CD14-positive monocyte (primary cell): ENCODE measurements around the gene PDS5B. TPM values are rescaled to one million over a fixed set of nuclear protein-coding genes. Genes with fewer than 3 reads are reported as not detected.
A peak's percentile ranks its signal among the peaks of the same experiment; 100 is the strongest.

Experiments used
- DNase-seq, 3 donors: peaks; one replicate each; pipeline ENCODE4 v3.0.0-alpha.2; 2011 to 2022
- H2AFZ ChIP-seq: 2 replicates; pipeline ENCODE4 v1.6.0; 2012; ENCODE audit warnings: mild to moderate bottlenecking, low read depth, low read length, inconsistent platforms; ENCODE audit not compliant: insufficient read depth, poor library complexity, severe bottlenecking
- H3K27ac ChIP-seq, 2 donors: 1 replicate in 1 of 2; 2 replicates in 1 of 2; pipeline ENCODE4 v1.5.1; 2012 to 2013; ENCODE audit warnings: low read length in 2 of 2, control low read depth in 1 of 2, inconsistent platforms in 1 of 2, low read depth in 1 of 2, mild to moderate bottlenecking in 1 of 2
- H3K27me3 ChIP-seq, 2 donors: one replicate each; pipeline versions ENCODE4 v1.6.0 to v1.6.1; 2011 to 2013; ENCODE audit warnings: low read length in 2 of 2; ENCODE audit not compliant: control insufficient read depth in 2 of 2, insufficient read depth in 2 of 2
- H3K36me3 ChIP-seq, 2 donors: replicated peaks in 1 of 2; 1 replicate in 1 of 2; 2 replicates in 1 of 2; pipeline versions ENCODE4 v1.5.1 to v1.6.1; 2012 to 2013; ENCODE audit warnings: low read length in 2 of 2, control low read depth in 1 of 2, inconsistent platforms in 1 of 2, mild to moderate bottlenecking in 1 of 2; ENCODE audit not compliant: insufficient read depth in 2 of 2, control insufficient read depth in 1 of 2
- H3K4me1 ChIP-seq, 2 donors: 1 replicate in 1 of 2; 2 replicates in 1 of 2; pipeline versions ENCODE4 v1.5.1 to v1.6.1; 2012 to 2013; ENCODE audit warnings: low read length in 2 of 2, control low read depth in 1 of 2, inconsistent platforms in 1 of 2, mild to moderate bottlenecking in 1 of 2, moderate library complexity in 1 of 2; ENCODE audit not compliant: insufficient read depth in 2 of 2, control insufficient read depth in 1 of 2
- H3K4me2 ChIP-seq: replicated peaks from 2 replicates; pipeline ENCODE3; 2012; ENCODE audit warnings: low read length, moderate library complexity, mild to moderate bottlenecking; ENCODE audit not compliant: poor library complexity, severe bottlenecking; ENCODE audit errors: extremely low read depth
- H3K4me3 ChIP-seq, 3 experiments: fragments of 200-600 bp in 1 of 3; sonication (generic) in 1 of 3; replicated peaks in 1 of 3; 1 replicate in 2 of 3; 2 replicates in 1 of 3; pipeline ENCODE4 v1.5.1; 2011 to 2013; ENCODE audit warnings: low read length in 3 of 3, mild to moderate bottlenecking in 3 of 3, control low read depth in 2 of 3, low read depth in 2 of 3, inconsistent platforms in 1 of 3, moderate library complexity in 1 of 3
- H3K79me2 ChIP-seq: 2 replicates; pipeline ENCODE4 v1.6.0; 2012; ENCODE audit warnings: mild to moderate bottlenecking, control low read depth, inconsistent platforms, low read length, moderate library complexity; ENCODE audit not compliant: insufficient read depth
- H3K9ac ChIP-seq: 2 replicates; pipeline ENCODE4 v1.6.0; 2017; ENCODE audit warnings: low read length, mild to moderate bottlenecking; ENCODE audit not compliant: insufficient read depth, poor library complexity, severe bottlenecking
- H3K9me3 ChIP-seq, 2 donors: replicated peaks in 1 of 2; 1 replicate in 1 of 2; 2 replicates in 1 of 2; pipeline versions ENCODE4 v1.5.1 to v1.6.1; 2012 to 2013; ENCODE audit warnings: low read length in 2 of 2, control low read depth in 1 of 2; ENCODE audit not compliant: control insufficient read depth in 1 of 2, insufficient read depth in 1 of 2
- H4K20me1 ChIP-seq: 2 replicates; pipeline ENCODE4 v1.6.0; 2012; ENCODE audit warnings: mild to moderate bottlenecking, low read length, control low read depth, moderate library complexity; ENCODE audit not compliant: insufficient read depth
- H3K27ac Mint-ChIP-seq, 7 donors: one replicate each; pipeline ENCODE4 v1.8.0; 2020; ENCODE audit warnings: mild to moderate bottlenecking in 7 of 7, mixed read lengths in 7 of 7, moderate library complexity in 6 of 7, inconsistent platforms in 2 of 7
- H3K27me3 Mint-ChIP-seq, 3 donors: one replicate each; pipeline ENCODE4 v1.8.0; 2021 to 2022; ENCODE audit warnings: low read depth in 3 of 3, mild to moderate bottlenecking in 3 of 3, mixed read lengths in 3 of 3, moderate library complexity in 3 of 3, inconsistent platforms in 1 of 3
- H3K36me3 Mint-ChIP-seq, 2 donors: one replicate each; pipeline ENCODE4 v1.8.0; 2020; ENCODE audit warnings: mixed read lengths in 2 of 2, inconsistent platforms in 1 of 2, mild to moderate bottlenecking in 1 of 2
- H3K4me1 Mint-ChIP-seq: one replicate; pipeline ENCODE4 v1.8.0; 2020; ENCODE audit warnings: mild to moderate bottlenecking, mixed read lengths
- H3K4me3 Mint-ChIP-seq, 2 donors: one replicate each; pipeline ENCODE4 v1.8.0; 2020; ENCODE audit warnings: mild to moderate bottlenecking in 2 of 2, mixed read lengths in 2 of 2, moderate library complexity in 1 of 2
- H3K9me3 Mint-ChIP-seq, 7 donors: one replicate each; pipeline ENCODE4 v1.8.0; 2020 to 2022; ENCODE audit warnings: mixed read lengths in 7 of 7, mild to moderate bottlenecking in 6 of 7, moderate library complexity in 6 of 7, inconsistent platforms in 2 of 7
- CTCF ChIP-seq: fragments of 200-600 bp; IDR thresholded peaks from one replicate; pipeline ENCODE4 v1.8.0; 2022; ENCODE audit warnings: antibody characterized with exemption, mild to moderate bottlenecking
- WGBS: methylation state at CpG from one replicate; pipeline ENCODE4 v1.1.5; 2013; ENCODE audit warnings: missing lambda C conversion rate; ENCODE audit not compliant: insufficient coverage; 5-methylcytosine and 5-hydroxymethylcytosine counted together
- intact Hi-C, 2 donors: fragments of 100-400 bp; cut with micrococcal nuclease; formaldehyde crosslinking; loops; one replicate each; pipeline versions ENCODE4 v1.15.0 to v1.15.1; 2023
- polyA plus RNA-seq, 3 donors: library from polyadenylated mRNA; depleted of rRNA in 1 of 3; unstranded in 2 of 3; stranded (reverse) in 1 of 3; fragments of 300-500 nt in 2 of 3; fragments of >200 nt in 1 of 3; fragmentation: Illumina TruSeq in 2 of 3; gene quantifications; 1 replicate in 2 of 3; 2 replicates in 1 of 3; pipeline ENCODE4 v1.2.3, GENCODE V29; 2012 to 2021

The PDS5B gene
- polyA plus RNA-seq, 3 donors, result 9.0 to 33.0 (median 21.0) TPM

DNA sequence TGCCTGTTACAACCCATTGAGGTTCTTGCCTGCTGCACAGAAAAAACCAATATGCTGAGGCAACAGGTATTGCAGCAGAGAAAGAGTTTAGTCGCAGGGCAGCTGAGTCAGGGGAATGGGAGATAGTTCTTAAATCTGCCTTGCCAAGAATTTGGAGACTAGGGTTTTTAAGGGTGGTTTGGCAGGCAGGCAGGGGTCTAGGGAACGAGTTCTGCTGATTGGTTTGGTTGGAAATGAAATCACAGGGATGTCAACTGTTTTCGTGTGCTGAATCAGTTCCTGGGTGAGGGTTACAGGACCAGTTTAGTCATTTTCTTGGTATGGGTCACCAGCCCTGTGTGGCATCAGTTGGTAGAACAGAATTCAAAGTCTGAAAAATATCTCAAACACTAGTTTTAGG, 36.6 kb downstream of the PDS5B start:
- Histone ChIP-seq H4K20me1 (peaks cover 76% of the 10 kb centered on the region), H3K4me2 (no peak overlapping the region), H3K79me2 (peaks cover 100% of the 10 kb centered on the region), H3K9ac (no peak overlapping the region), H3K4me3 (no peak overlapping the region), H3K36me3 (no peaks in the 10 kb centered on the region), H2AFZ (no peak overlapping the region), H3K9me3 (peaks cover 21 to 28% of the 10 kb centered on the region in 2 donors), H3K27me3 (no peaks in the 10 kb centered on the region), H3K27ac (no peak overlapping the region), H3K4me1 (peaks cover 0 to 3% of the 10 kb centered on the region in 2 donors)
- WGBS, result 100% methylated on average over 3 of the region's 3 CpGs
- H3K36me3 Mint-ChIP-seq, result peaks cover 0 to 10% of the 10 kb centered on the region in 2 donors
- peaks cover 20% of the 10 kb centered on the region for H3K4me1 Mint-ChIP-seq
- TF ChIP-seq CTCF, result no peak
- no peak overlapping the region for H3K27ac Mint-ChIP-seq
- peaks cover 11 to 28% (median 20%) of the 10 kb centered on the region in 7 donors for H3K9me3 Mint-ChIP-seq
- no peaks in the 10 kb centered on the region for H3K27me3 Mint-ChIP-seq
- peak overlapping the region in 1 of 2 donors; percentile 20 for H3K4me3 Mint-ChIP-seq
- intact Hi-C loops, result no loop called here
- no peak for DNase-seq

DNA sequence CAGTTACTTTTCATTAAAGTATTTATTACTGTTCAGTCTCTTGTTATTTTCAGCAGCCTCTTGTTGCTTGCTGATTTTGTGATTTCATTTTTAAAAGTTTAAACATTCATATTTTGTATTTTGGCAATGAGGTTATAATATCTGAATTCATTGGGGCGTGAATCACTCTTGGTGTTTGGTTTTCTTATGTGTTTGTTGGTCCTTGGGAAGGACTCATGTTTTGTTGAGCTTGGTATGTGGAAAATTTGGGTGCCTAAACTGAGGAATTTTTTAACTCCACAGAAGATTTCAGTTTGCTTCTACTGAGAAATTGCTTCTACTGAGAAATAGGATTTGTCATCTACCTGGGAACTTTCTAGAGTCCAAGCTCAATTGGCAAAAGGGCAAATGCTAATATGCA, 38.2 kb downstream of the PDS5B start:
- Histone ChIP-seq H3K9me3 (peaks cover 19 to 23% of the 10 kb centered on the region in 2 donors), H3K36me3 (no peaks in the 10 kb centered on the region), H2AFZ (no peak overlapping the region), H3K9ac (no peak overlapping the region), H3K27ac (no peak overlapping the region), H4K20me1 (peaks cover 78% of the 10 kb centered on the region), H3K4me2 (no peak overlapping the region), H3K79me2 (peaks cover 100% of the 10 kb centered on the region), H3K4me3 (no peak overlapping the region), H3K27me3 (no peaks in the 10 kb centered on the region), H3K4me1 (peaks cover 0 to 7% of the 10 kb centered on the region in 2 donors)
- intact Hi-C loops, result no loop called here
- Mint-ChIP-seq H3K27ac (no peak overlapping the region), H3K27me3 (no peaks in the 10 kb centered on the region), H3K9me3 (peaks cover 11 to 28% (median 20%) of the 10 kb centered on the region in 7 donors), H3K36me3 (peaks cover 0 to 8% of the 10 kb centered on the region in 2 donors), H3K4me3 (no peak overlapping the region), H3K4me1 (peaks cover 21% of the 10 kb centered on the region)
- no CpG with 5 or more reads among the region's 1 CpG for WGBS
- DNase-seq, result no peak
- TF ChIP-seq CTCF, result no peak
